Hepatocyte (in vitro differentiated cells): Measurements from ENCODE around the gene IKZF1. TPM values are rescaled to one million over a fixed set of nuclear protein-coding genes. Genes with fewer than 3 reads are reported as not detected.
A peak's percentile ranks its signal among the peaks of the same experiment; 100 is the strongest.

Source experiments
- DNase-seq: peaks from one replicate; pipeline ENCODE4 v3.0.0-alpha.2; 2016; ENCODE audit warnings: low spot score
- H2AFZ ChIP-seq: fragments of 200-600 bp; sonication (generic); 2 replicates; pipeline ENCODE4 v1.6.0; 2016; ENCODE audit warnings: antibody characterized with exemption, mild to moderate bottlenecking
- H3K27ac ChIP-seq: fragments of 200-600 bp; sonication (generic); 2 replicates; pipeline ENCODE4 v1.5.1; 2016; ENCODE audit warnings: mild to moderate bottlenecking
- H3K27me3 ChIP-seq: fragments of 200-600 bp; sonication (generic); 2 replicates; pipeline ENCODE4 v1.6.1; 2016
- H3K36me3 ChIP-seq: fragments of 200-600 bp; sonication (generic); replicated peaks from 2 replicates; pipeline ENCODE4 v1.5.1; 2016; ENCODE audit warnings: low read depth; ENCODE audit not compliant: insufficient read depth
- H3K4me1 ChIP-seq: fragments of 200-600 bp; sonication (generic); 2 replicates; pipeline ENCODE4 v1.5.1; 2016; ENCODE audit warnings: mild to moderate bottlenecking, moderate library complexity; ENCODE audit not compliant: insufficient read depth
- H3K4me2 ChIP-seq: fragments of 200-600 bp; sonication (generic); 2 replicates; pipeline ENCODE4 v1.6.0; 2016
- H3K4me3 ChIP-seq: fragments of 200-600 bp; sonication (generic); 2 replicates; pipeline ENCODE4 v1.5.1; 2016; ENCODE audit warnings: mild to moderate bottlenecking
- H3K79me2 ChIP-seq: fragments of 200-600 bp; sonication (generic); 2 replicates; pipeline ENCODE4 v1.6.0; 2017; ENCODE audit warnings: mild to moderate bottlenecking
- H3K9me2 ChIP-seq: fragments of 200-600 bp; sonication (generic); replicated peaks from 2 replicates; pipeline ENCODE4 v1.6.0; 2017; ENCODE audit warnings: mild to moderate bottlenecking; ENCODE audit not compliant: insufficient read depth
- H3K9me3 ChIP-seq: fragments of 200-600 bp; sonication (generic); 2 replicates; pipeline ENCODE4 v1.5.1; 2016; ENCODE audit warnings: low read depth, mild to moderate bottlenecking
- H4K20me1 ChIP-seq: fragments of 200-600 bp; sonication (generic); 2 replicates; pipeline ENCODE4 v1.6.0; 2016; ENCODE audit warnings: mild to moderate bottlenecking; ENCODE audit not compliant: insufficient read depth, poor library complexity, severe bottlenecking
- EZH2 ChIP-seq: fragments of 200-600 bp; sonication (generic); IDR thresholded peaks from 2 replicates; pipeline ENCODE4 v1.6.1; 2016; ENCODE audit warnings: antibody characterized with exemption, mild to moderate bottlenecking, borderline replicate concordance
- EZH2phosphoT487 ChIP-seq: fragments of 200-600 bp; sonication (generic); IDR thresholded peaks from one replicate; pipeline ENCODE4 v1.6.1; 2018; ENCODE audit warnings: antibody characterized with exemption, mild to moderate bottlenecking, low read depth, moderate library complexity; ENCODE audit not compliant: unreplicated experiment, severe bottlenecking
- WGBS: methylation state at CpG from one replicate; pipeline ENCODE4 v1.1.6; 2016; ENCODE audit warnings: low lambda C conversion rate; ENCODE audit errors: missing lambda C conversion rate; 5-methylcytosine and 5-hydroxymethylcytosine counted together
- polyA plus RNA-seq: library from polyadenylated mRNA; unstranded; fragments of >200 nt; fragmentation: Nextera tagmentation; extraction: Ambion mirVana; gene quantifications from 2 replicates; pipeline ENCODE4 v1.2.1, GENCODE V29; 2016
- total RNA-seq: library from RNA; depleted of rRNA; stranded (reverse); fragments of >200 nt; gene quantifications from 2 replicates; pipeline ENCODE4 v1.2.3, GENCODE V29; 2014
- TF ChIP-seq, protein P1 (sequence below): fragments of 200-600 bp; sonication (generic); IDR thresholded peaks from 2 replicates; pipeline ENCODE4 v1.5.1; 2016; ENCODE audit warnings: antibody characterized with exemption, mild to moderate bottlenecking; ENCODE audit not compliant: poor library complexity

The IKZF1 gene
- total and polyA plus RNA-seq, 2 experiments from 2014 or later, result 0.16 to 0.47 TPM

DNA sequence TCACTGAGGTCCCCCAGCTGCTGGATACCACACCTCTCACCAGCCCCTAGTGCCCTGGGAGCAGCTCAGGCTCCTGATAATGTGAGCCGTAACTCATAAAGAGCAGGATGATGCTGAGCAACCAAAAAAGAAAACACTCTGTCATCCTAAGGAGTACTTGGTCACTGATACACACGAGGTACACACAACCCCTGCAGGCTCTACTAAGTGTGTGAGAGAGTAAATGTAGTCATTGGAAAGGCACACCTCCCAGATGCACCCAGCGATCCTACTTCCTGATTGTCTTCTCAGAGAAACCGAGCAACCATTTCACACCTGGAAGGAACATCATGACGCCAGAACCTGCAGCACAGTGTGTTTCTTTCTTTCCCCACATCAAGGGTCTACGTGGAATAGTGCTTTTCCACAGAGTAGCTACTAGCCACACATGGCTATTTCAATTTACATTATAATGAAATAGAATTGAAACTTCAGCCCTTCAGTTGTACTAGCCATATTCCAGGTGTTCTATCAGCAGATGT, 111.4 kb downstream of the IKZF1 start:
- Histone ChIP-seq H3K27ac (no peak overlapping the region), H2AFZ (no peak overlapping the region), H3K4me2 (no peak overlapping the region), H3K4me3 (no peak overlapping the region), H3K79me2 (no peaks in the 10 kb centered on the region), H3K4me1 (no peaks in the 10 kb centered on the region), H4K20me1 (no peaks in the 10 kb centered on the region), H3K36me3 (no peaks in the 10 kb centered on the region), H3K27me3 (no peaks in the 10 kb centered on the region), H3K9me3 (no peaks in the 10 kb centered on the region), H3K9me2 (no peaks in the 10 kb centered on the region)
- DNase-seq, result no peak
- WGBS, result 85% methylated on average over 6 of the region's 6 CpGs
- TF ChIP-seq EZH2 (no peak), EZH2phosphoT487 (no peak)
- TF ChIP-seq, protein P1, sequence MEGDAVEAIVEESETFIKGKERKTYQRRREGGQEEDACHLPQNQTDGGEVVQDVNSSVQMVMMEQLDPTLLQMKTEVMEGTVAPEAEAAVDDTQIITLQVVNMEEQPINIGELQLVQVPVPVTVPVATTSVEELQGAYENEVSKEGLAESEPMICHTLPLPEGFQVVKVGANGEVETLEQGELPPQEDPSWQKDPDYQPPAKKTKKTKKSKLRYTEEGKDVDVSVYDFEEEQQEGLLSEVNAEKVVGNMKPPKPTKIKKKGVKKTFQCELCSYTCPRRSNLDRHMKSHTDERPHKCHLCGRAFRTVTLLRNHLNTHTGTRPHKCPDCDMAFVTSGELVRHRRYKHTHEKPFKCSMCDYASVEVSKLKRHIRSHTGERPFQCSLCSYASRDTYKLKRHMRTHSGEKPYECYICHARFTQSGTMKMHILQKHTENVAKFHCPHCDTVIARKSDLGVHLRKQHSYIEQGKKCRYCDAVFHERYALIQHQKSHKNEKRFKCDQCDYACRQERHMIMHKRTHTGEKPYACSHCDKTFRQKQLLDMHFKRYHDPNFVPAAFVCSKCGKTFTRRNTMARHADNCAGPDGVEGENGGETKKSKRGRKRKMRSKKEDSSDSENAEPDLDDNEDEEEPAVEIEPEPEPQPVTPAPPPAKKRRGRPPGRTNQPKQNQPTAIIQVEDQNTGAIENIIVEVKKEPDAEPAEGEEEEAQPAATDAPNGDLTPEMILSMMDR, result no peak

DNA sequence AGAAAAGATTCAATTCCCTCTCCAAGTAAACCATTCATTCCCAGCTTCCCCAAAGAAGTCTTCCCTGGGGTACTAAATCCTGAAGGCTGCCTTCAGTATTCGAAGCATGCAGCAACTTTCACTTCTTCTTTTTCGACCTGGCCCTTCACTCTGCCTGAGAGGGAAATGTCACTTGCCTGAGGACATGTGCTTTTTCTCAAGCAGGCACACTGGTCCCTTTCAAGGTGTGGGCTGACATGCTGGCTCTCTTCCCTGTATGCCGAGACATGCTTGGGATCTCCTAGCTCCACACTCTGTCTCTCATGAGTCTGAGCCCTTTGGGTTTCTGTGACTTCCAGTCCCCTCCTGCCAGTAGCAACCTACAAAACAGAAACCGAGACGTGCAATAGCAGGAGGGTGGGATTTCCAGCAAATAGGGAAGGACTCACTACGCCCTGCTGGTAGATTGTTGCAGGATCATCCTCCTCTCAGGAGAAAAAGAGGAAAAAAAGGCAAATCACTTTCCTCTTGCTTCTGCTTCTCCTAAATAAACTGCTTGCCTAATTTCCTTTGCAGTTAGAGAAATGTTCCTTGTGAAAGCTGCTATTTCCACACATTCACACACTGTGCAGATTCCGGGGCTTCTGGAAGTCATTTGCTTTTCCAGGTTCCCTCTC, 112.1 kb downstream of the IKZF1 start:
- Histone ChIP-seq H3K4me3 (no peak overlapping the region), H3K79me2 (no peaks in the 10 kb centered on the region), H3K9me2 (no peaks in the 10 kb centered on the region), H3K27me3 (no peaks in the 10 kb centered on the region), H3K27ac (no peak overlapping the region), H3K4me1 (no peaks in the 10 kb centered on the region), H2AFZ (no peak overlapping the region), H4K20me1 (no peaks in the 10 kb centered on the region), H3K9me3 (no peaks in the 10 kb centered on the region), H3K36me3 (no peaks in the 10 kb centered on the region), H3K4me2 (no peak overlapping the region)
- DNase-seq, result no peak
- WGBS, result 77% methylated on average over 7 of the region's 7 CpGs
- no peak for TF ChIP-seq EZH2
- TF ChIP-seq, protein P1, result no peak
- TF ChIP-seq EZH2phosphoT487, result no peak

DNA sequence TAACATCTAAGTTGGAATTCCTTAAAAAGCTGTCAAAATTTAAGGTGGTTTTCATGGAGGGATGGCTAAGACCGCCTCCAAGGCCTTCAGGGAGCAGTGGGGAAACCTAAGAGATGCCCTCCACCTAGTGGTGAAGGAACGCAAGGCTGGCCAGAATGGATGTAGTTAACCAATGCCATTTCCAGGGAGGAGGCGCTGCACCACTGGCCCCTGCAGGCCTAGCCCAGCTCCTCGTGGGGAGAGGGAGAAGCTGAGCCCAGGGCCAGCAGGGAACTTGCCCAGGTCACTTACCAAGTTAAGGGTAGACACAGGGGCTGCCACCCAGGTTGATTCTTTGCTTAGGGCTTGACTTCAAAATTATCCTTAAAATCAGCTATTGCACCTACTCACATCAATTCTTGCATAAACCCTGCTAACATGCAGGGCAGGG, 113.6 kb downstream of the IKZF1 start:
- Histone ChIP-seq H3K79me2 (no peaks in the 10 kb centered on the region), H3K36me3 (no peaks in the 10 kb centered on the region), H3K9me3 (no peaks in the 10 kb centered on the region), H3K27ac (no peak overlapping the region), H3K9me2 (no peaks in the 10 kb centered on the region), H4K20me1 (no peaks in the 10 kb centered on the region), H3K27me3 (no peaks in the 10 kb centered on the region), H3K4me3 (no peak overlapping the region), H3K4me2 (no peak overlapping the region), H3K4me1 (no peaks in the 10 kb centered on the region), H2AFZ (no peak overlapping the region)
- 6% methylated on average over 4 of the region's 4 CpGs for WGBS
- TF ChIP-seq, protein P1, result peak; percentile 89
- no peak for TF ChIP-seq EZH2phosphoT487
- peak; percentile 89 for DNase-seq
